RWPE1 (cell line): ENCODE results near the gene KPTN.

Experiments used
- CTCF ChIA-PET: fragments of 350-600 bp; sonication (Branson Sonifier 250); formaldehyde crosslinking; extraction: SDS; loops from one replicate; lab custom pipeline; 2021; lab: Yijun Ruan, JAX
- POLR2A ChIA-PET: fragments of 400-600 bp; formaldehyde crosslinking; extraction: SDS; loops from one replicate; lab custom pipeline; 2020; ENCODE audit warnings: antibody characterized with exemption; ENCODE audit not compliant: low non-redundant PET; lab: Yijun Ruan, JAX
- DNase-seq: peaks from one replicate; pipeline ENCODE4 v3.0.0; 2012; ENCODE audit warnings: low spot score
- H3K27ac ChIP-seq: fragments of 450-650 bp; 2 replicates; pipeline ENCODE4 v1.5.1; 2017
- CTCF ChIP-seq: fragments of 450-650 bp; conservative IDR thresholded peaks from 2 replicates; pipeline ENCODE4 v1.5.1; 2017; ENCODE audit warnings: low read depth, mild to moderate bottlenecking

KPTN gene

GRCh38 chr19:47467914-47468313, 16.1 kb downstream of the KPTN start:
- ChIA-PET POLR2A (no interaction called here), CTCF (no interaction called here)
- H3K27ac ChIP-seq: no peak overlapping the region
- no peak for DNase-seq
- no peak for TF ChIP-seq CTCF

DNA sequence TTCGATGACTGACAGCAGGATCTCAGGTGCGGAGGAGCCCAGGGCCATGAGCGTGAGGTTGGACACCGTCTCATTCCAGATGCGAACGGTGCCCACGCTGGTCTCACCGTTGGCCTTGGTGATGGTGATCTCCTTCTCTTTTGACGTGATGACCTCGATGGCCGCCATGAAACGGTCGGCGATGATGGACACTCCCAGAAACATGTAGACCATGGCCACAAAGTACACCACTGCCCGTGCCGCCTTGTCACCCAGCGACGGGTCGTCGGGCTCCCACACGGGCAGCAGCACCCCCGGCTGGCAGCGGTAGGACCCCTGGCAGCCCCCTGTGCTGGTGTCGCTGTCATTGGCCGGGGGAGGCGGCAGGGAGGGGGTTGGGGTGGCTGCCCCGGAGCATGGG, 18.1 kb downstream of the KPTN start:
- H3K27ac ChIP-seq: no peak overlapping the region
- no peak for TF ChIP-seq CTCF
- no peak for DNase-seq
- POLR2A ChIA-PET: no interaction called here
- CTCF ChIA-PET: no interaction called here

DNA sequence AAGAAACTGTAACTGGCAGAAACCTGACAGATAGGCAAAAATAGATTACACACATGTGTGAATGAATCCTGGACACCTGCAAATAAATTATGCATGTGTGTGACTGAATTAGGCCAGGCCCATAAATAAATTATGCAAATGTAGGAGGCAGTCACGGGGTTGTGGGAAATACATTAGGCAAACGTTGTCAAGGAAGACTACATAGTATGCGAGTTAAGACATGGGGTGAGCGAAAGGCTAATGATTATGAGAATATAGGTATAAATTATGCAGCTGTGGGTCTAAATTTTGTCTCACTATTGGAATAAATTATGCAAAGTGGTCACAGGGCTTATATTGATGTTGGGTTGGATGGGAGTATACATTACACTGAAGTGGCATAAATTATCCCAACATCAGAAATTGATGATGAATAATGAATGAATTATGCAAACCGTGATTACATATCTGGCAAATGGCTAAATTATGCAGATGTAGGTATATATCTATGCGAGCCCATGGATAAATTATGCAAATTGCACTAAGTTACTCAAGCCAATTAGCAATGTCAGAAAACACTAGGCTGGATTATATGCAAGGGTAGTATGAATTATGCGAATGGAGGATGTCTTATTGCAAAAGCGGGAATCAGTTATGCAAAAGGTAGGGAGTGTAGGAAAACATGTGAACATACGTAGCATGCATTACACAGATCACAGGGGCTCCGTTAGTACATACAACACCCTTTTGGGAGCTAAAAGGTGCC, 19.2 kb downstream of the KPTN start:
- no peak for DNase-seq
- no peak for TF ChIP-seq CTCF
- ChIA-PET POLR2A (interaction anchor here (0.8 kb wide), 1 partner anchor 36 kb away, joined by 3 read pairs; no protein-coding TSS in a partner anchor), CTCF (no interaction called here)
- H3K27ac ChIP-seq: no peak overlapping the region

GRCh38 chr19:47461876-47462275, 22.1 kb downstream of the KPTN start:
- DNase-seq: no peak
- ChIA-PET CTCF (no interaction called here), POLR2A (no interaction called here)
- TF ChIP-seq CTCF: no peak
- H3K27ac ChIP-seq: no peak overlapping the region

DNA sequence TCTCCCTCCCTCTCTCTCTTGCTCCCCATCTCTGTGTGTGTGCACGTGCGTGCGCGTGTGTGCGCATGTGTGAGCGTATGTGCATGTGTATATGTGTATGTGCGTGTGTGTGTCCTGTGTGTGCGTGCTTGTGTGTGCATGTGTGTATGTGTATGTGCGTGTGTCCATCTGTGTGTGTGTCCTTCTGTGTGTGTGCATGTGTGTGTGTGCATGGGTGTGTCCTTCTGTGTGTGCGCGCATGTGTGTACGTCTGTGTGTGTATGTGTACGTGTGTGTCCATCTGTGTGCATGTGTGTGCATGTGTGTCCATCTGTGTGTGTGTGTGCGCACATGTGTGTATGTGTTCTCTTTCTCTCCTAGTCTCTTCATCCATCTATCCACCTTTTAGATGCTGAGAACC, 24.5 kb downstream of the KPTN start:
- ChIA-PET CTCF (interaction anchor here (0.5 kb wide), 1 partner anchor 20 kb away, joined by 3 read pairs; no protein-coding TSS in a partner anchor), POLR2A (no interaction called here)
- no peak for DNase-seq
- H3K27ac ChIP-seq: no peak overlapping the region
- TF ChIP-seq CTCF: no peak

DNA sequence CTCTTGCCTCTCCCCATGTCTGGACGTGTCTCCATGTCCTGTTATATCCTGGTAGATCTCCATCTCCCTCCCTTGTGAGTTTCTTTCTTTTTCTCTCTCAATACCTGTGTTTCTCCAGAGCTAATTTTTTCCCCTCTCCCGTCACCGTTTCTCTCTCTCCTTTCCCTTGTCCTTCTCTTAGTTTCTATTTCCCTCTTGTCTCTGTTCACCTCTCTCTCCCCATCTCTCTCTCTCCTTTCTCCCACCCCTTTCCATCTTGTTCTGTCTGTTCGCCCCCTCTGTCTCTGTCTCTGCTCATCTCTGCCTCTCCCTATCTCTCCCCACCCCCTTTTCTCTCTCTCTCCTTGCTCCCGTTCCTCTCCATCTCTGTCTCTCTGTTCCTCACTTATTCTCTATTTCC, 25.3 kb downstream of the KPTN start:
- no peak for DNase-seq
- POLR2A ChIA-PET: no interaction called here
- CTCF ChIA-PET: no interaction called here
- no peak for TF ChIP-seq CTCF
- H3K27ac ChIP-seq: no peak overlapping the region
